Trophoblast cell (in vitro differentiated cells and primary cell): ENCODE measurements around the gene MED4.
A peak's percentile ranks its signal among the peaks of the same experiment; 100 is the strongest.

Experiments
- DNase-seq, 2 donors: peaks; one replicate each; pipeline ENCODE4 v3.0.0-alpha.2; 2016
- H2AFZ ChIP-seq: 2 replicates; pipeline ENCODE4 v1.6.1; 2013; ENCODE audit warnings: low read length, moderate library complexity, mild to moderate bottlenecking; ENCODE audit not compliant: insufficient read depth, poor library complexity
- H2AK5ac ChIP-seq: 2 replicates; pipeline ENCODE4 v1.6.1; 2013; ENCODE audit warnings: mild to moderate bottlenecking, low read length
- H2BK120ac ChIP-seq: 2 replicates; pipeline ENCODE4 v1.6.1; 2013; ENCODE audit warnings: low read length, mild to moderate bottlenecking, moderate library complexity; ENCODE audit not compliant: insufficient read depth, poor library complexity
- H2BK12ac ChIP-seq: 2 replicates; pipeline ENCODE4 v1.6.1; 2013; ENCODE audit warnings: mild to moderate bottlenecking, low read length, moderate library complexity
- H2BK5ac ChIP-seq: 2 replicates; pipeline ENCODE4 v1.6.1; 2013; ENCODE audit warnings: low read length, low read depth, moderate library complexity, mild to moderate bottlenecking; ENCODE audit not compliant: poor library complexity
- H3K14ac ChIP-seq: 2 replicates; pipeline ENCODE4 v1.6.1; 2013; ENCODE audit warnings: mild to moderate bottlenecking, low read length
- H3K18ac ChIP-seq: 2 replicates; pipeline ENCODE4 v1.6.1; 2013; ENCODE audit warnings: mild to moderate bottlenecking, low read length
- H3K23ac ChIP-seq: 2 replicates; pipeline ENCODE4 v1.6.1; 2013; ENCODE audit warnings: low read length
- H3K27ac ChIP-seq: 2 replicates; pipeline ENCODE4 v1.5.1; 2013; ENCODE audit warnings: low read depth, mild to moderate bottlenecking, inconsistent platforms, low read length, moderate library complexity
- H3K27me3 ChIP-seq: 2 replicates; pipeline ENCODE4 v1.6.1; 2013; ENCODE audit warnings: inconsistent platforms, mild to moderate bottlenecking, low read length, moderate library complexity; ENCODE audit not compliant: insufficient read depth
- H3K36me3 ChIP-seq, 2 experiments: 1 replicate in 1 of 2; 2 replicates in 1 of 2; pipeline ENCODE4 v1.6.1; 2013; ENCODE audit warnings: low read length in 2 of 2, mild to moderate bottlenecking in 2 of 2, moderate library complexity in 1 of 2; ENCODE audit not compliant: insufficient read depth in 2 of 2, control insufficient read depth in 1 of 2
- H3K4ac ChIP-seq: 2 replicates; pipeline ENCODE4 v1.6.1; 2013; ENCODE audit warnings: low read depth, mild to moderate bottlenecking, low read length, moderate library complexity
- H3K4me1 ChIP-seq, 2 experiments: 1 replicate in 1 of 2; 2 replicates in 1 of 2; pipeline ENCODE4 v1.6.1; 2013; ENCODE audit warnings: low read length in 2 of 2, mild to moderate bottlenecking in 2 of 2, moderate library complexity in 1 of 2; ENCODE audit not compliant: insufficient read depth in 2 of 2, control insufficient read depth in 1 of 2
- H3K4me2 ChIP-seq: 2 replicates; pipeline ENCODE4 v1.6.1; 2013; ENCODE audit warnings: inconsistent platforms, mild to moderate bottlenecking, low read length, moderate library complexity
- H3K4me3 ChIP-seq: 2 replicates; pipeline ENCODE4 v1.5.1; 2013; ENCODE audit warnings: mild to moderate bottlenecking, low read depth, low read length, inconsistent platforms
- H3K79me1 ChIP-seq: one replicate; pipeline ENCODE4 v1.6.1; 2013; ENCODE audit warnings: low read length
- H3K79me2 ChIP-seq: 2 replicates; pipeline ENCODE4 v1.6.1; 2013; ENCODE audit warnings: low read length, mild to moderate bottlenecking; ENCODE audit not compliant: control insufficient read depth, insufficient read depth, poor library complexity
- H3K9ac ChIP-seq: 2 replicates; pipeline ENCODE4 v1.6.1; 2013; ENCODE audit warnings: mild to moderate bottlenecking, low read length
- H3K9me3 ChIP-seq: 2 replicates; pipeline ENCODE4 v1.6.1; 2013; ENCODE audit warnings: low read depth, mild to moderate bottlenecking, control low read depth, inconsistent platforms, low read length; ENCODE audit not compliant: insufficient read depth
- H4K12ac ChIP-seq: 2 replicates; pipeline ENCODE4 v1.6.1; 2013; ENCODE audit warnings: low read depth, mild to moderate bottlenecking, low read length, moderate library complexity
- H4K8ac ChIP-seq: 2 replicates; pipeline ENCODE4 v1.6.1; 2013; ENCODE audit warnings: low read depth, mild to moderate bottlenecking, low read length, moderate library complexity
- H4K91ac ChIP-seq: one replicate; pipeline ENCODE4 v1.6.1; 2013; ENCODE audit warnings: low read depth, mild to moderate bottlenecking, low read length, moderate library complexity
- WGBS: extraction: QIAGEN DNeasy Blood & Tissue Kit; methylation state at CpG from one replicate; pipeline ENCODE4 v1.1.7; 2013; ENCODE audit warnings: missing lambda C conversion rate; ENCODE audit not compliant: insufficient read length, insufficient coverage; ENCODE audit errors: extremely low coverage; 5-methylcytosine and 5-hydroxymethylcytosine counted together

MED4 gene

GRCh38 chr13:48094404-48094780 lies 512 bp downstream of the MED4 start:
- Histone ChIP-seq H3K23ac (no peak overlapping the region), H2BK12ac (no peak overlapping the region), H2AFZ (peak overlapping the region; percentile 12), H3K79me1 (peaks cover 3% of the 10 kb centered on the region), H3K36me3 (peaks cover 0 to 2% of the 10 kb centered on the region in 2 experiments), H4K91ac (peak overlapping the region; percentile 90), H3K18ac (peak overlapping the region; percentile 9), H3K9ac (peak overlapping the region; percentile 93), H4K8ac (peak overlapping the region; percentile 72), H3K4ac (peak overlapping the region; percentile 94), H3K79me2 (peaks cover 12% of the 10 kb centered on the region), H3K27me3 (no peaks in the 10 kb centered on the region), H3K4me2 (peak overlapping the region; percentile 90), H3K9me3 (peaks cover 2% of the 10 kb centered on the region), H4K12ac (peak overlapping the region; percentile 64), H3K4me3 (peak overlapping the region; percentile 95), H3K14ac (peak overlapping the region; percentile 62), H2AK5ac (peak overlapping the region; percentile 0), H2BK120ac (peak overlapping the region; percentile 67), H3K27ac (no peak overlapping the region), H3K4me1 (peaks cover 0 to 8% of the 10 kb centered on the region in 2 experiments), H2BK5ac (peak overlapping the region; percentile 2)
- DNase-seq: peak in 1 of 2 donors; percentile 21
- no CpG with 5 or more reads among the region's 14 CpGs for WGBS

- Histone ChIP-seq H2AFZ (no peak overlapping the region), H2BK12ac (no peak overlapping the region), H3K14ac (no peak overlapping the region), H3K18ac (no peak overlapping the region), H3K79me2 (peaks cover 12% of the 10 kb centered on the region), H3K79me1 (peaks cover 3% of the 10 kb centered on the region), H3K4ac (peak overlapping the region; percentile 97), H2BK5ac (no peak overlapping the region), H3K36me3 (peaks cover 0 to 2% of the 10 kb centered on the region in 2 experiments), H3K9me3 (peaks cover 2% of the 10 kb centered on the region), H2BK120ac (no peak overlapping the region), H2AK5ac (no peak overlapping the region), H4K91ac (no peak overlapping the region), H4K12ac (no peak overlapping the region), H4K8ac (no peak overlapping the region), H3K9ac (no peak overlapping the region), H3K27me3 (no peaks in the 10 kb centered on the region), H3K23ac (no peak overlapping the region), H3K4me3 (no peak overlapping the region), H3K27ac (no peak overlapping the region), H3K4me2 (peak overlapping the region; percentile 90), H3K4me1 (peaks cover 0 to 8% of the 10 kb centered on the region in 2 experiments)
- no peak for DNase-seq
- WGBS: no CpG with 5 or more reads among the region's 9 CpGs
Observed at GRCh38 chr13:48093588-48093987, 1.3 kb downstream of the MED4 start.

- no peak overlapping the region for H3K4me2 ChIP-seq
- H3K27ac ChIP-seq: no peak overlapping the region
- no peaks in the 10 kb centered on the region for H3K79me1 ChIP-seq
- H3K4ac ChIP-seq: no peak overlapping the region
- no peak overlapping the region for H2AK5ac ChIP-seq
- no peak overlapping the region for H3K18ac ChIP-seq
- H4K8ac ChIP-seq: no peak overlapping the region
- no peak overlapping the region for H4K91ac ChIP-seq
- H2AFZ ChIP-seq: no peak overlapping the region
- no peak overlapping the region for H2BK120ac ChIP-seq
- H3K23ac ChIP-seq: no peak overlapping the region
- no peak for DNase-seq
- H3K79me2 ChIP-seq: no peaks in the 10 kb centered on the region
- H2BK5ac ChIP-seq: no peak overlapping the region
- no peak overlapping the region for H3K9ac ChIP-seq
- no peaks in the 10 kb centered on the region for H3K27me3 ChIP-seq
- H3K4me3 ChIP-seq: no peak overlapping the region
- H4K12ac ChIP-seq: no peak overlapping the region
- H3K4me1 ChIP-seq: no peaks in the 10 kb centered on the region
- WGBS: no CpG with 5 or more reads among the region's 2 CpGs
- H2BK12ac ChIP-seq: no peak overlapping the region
- no peak overlapping the region for H3K14ac ChIP-seq
- no peaks in the 10 kb centered on the region for H3K9me3 ChIP-seq
- peaks cover 10% of the 10 kb centered on the region in 2 experiments for H3K36me3 ChIP-seq
Observed at GRCh38 chr13:48086272-48086671, 8.6 kb downstream of the MED4 start.

GRCh38 chr13:48081739-48082138 lies 13.2 kb downstream of the MED4 start:
- Histone ChIP-seq H3K18ac (no peak overlapping the region), H3K27ac (no peak overlapping the region), H3K79me2 (no peaks in the 10 kb centered on the region), H3K4ac (no peak overlapping the region), H4K8ac (no peak overlapping the region), H3K23ac (no peak overlapping the region), H2BK5ac (no peak overlapping the region), H3K14ac (no peak overlapping the region), H4K12ac (no peak overlapping the region), H2BK120ac (no peak overlapping the region), H3K36me3 (peaks cover 23 to 31% of the 10 kb centered on the region in 2 experiments), H2BK12ac (no peak overlapping the region), H3K9me3 (no peaks in the 10 kb centered on the region), H3K4me3 (no peak overlapping the region), H3K9ac (no peak overlapping the region), H3K79me1 (no peaks in the 10 kb centered on the region), H3K4me1 (no peaks in the 10 kb centered on the region), H3K4me2 (no peak overlapping the region), H2AFZ (no peak overlapping the region), H4K91ac (no peak overlapping the region), H2AK5ac (no peak overlapping the region), H3K27me3 (no peaks in the 10 kb centered on the region)
- no CpG with 5 or more reads among the region's 4 CpGs for WGBS
- no peak for DNase-seq
